Measurements from ENCODE around the gene SIRT7.
A peak's percentile ranks its signal among the peaks of the same experiment; 100 is the strongest.

SIRT7 gene

DNA sequence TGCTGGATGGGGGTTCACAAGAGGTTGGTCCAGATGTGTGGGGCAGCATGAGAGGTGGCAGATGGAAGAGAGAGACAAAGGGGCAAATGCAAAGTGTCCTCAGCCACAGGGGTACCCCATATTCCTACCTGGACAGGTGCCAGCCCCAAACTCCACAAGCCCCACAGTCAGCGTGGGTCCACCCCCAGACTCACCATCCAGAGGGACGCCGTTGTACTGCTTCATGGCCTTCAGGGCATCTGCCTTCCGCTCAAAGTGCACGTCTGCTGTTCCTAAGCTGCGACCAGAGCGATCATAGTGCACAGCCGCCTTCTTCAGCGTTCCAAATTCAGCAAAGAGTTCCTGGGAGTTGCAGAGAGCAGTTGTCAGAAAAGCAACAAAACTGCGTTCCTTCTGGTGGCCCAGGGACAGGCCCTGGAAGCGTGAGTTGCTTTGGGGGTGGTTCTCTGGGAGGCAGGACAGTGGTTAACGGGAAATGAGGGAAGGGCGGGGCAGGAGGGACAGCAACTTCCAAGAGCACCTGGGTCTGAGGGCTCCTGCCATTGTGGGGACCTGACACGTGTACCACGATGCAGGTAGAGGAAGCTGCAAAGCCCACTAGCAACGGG is 28.9 kb downstream of the SIRT7 start:
- DNase-seq (ENCODE audit: low read depth in 1 of 2, low spot score in 1 of 2) = no peak

DNA sequence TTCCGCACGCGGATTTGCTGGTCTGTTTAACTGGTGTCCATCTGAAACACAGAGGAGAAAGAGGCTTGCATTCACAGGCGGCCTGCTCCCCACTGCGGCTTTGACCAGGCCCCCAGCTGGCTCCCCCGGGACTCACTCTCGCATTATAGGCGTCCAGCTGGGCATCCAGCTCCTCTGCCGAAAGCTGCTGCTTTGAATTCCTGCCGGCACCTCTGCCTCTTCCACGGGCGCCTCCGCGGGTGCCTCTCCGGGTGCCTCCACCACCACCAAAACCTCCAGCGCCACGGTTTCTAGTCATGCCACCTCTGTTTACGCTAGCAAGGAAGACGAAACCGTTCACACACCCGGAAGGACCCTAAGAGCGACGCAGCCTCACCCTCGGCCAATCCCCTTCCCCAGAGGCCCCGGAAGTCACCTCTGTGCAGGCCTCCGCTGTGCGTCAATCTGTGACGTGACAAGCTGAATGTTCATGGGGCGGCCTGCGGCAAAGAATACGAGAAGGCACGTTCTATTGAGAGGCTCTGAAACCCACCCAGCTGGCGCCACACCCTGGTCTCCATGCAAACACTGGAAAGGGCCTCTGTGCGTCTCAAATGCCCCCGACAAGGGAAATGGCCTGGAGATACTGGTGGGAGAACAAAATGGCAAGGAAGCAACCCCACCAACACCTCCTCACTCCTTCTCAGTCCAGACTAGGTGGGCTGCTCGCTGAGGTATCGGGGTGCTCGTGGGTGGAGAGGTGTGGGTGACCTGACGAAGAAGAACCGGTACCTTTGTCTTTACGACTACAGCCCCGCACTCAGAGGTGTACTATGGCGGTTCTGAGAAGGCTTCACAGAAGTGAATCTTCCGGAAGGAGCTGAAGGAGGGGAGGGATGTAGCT is 29.6 kb downstream of the SIRT7 start:
- DNase-seq (ENCODE audit: low read depth in 1 of 2, low spot score in 1 of 2) = no peak

DNA sequence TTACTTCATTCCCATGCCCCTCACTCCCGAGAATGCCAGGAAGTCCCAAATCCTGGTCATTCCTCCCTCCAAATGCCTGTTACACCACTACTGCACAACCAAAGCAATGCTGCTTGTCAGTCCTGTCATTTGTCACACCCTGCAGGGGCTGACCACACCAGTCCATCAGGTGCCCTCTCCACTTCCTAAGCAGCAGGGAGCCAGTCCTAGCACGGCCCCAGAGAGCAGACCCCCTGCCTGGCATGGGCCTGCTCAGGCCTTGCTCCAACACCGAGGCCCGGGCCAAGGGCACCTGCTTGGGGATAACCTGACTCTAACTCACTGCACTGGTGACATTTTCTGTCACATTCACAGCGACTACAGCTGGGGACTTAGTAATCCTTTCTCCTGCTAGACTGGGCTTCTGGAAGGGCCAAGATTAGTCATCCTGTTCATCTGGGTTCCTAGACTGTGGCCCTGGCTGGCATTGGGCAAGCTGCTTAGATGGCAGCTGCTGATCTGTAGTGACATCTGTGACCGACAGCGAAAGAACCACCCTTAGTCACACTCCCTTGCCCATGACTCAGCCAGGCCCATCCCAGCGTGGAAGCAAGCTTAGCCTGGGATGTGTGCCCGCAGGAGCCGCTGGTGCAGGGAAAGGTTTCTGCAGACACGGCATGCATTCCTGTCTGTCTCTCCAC is 32.0 kb downstream of the SIRT7 start:
- DNase-seq (ENCODE audit: low read depth in 1 of 2, low spot score in 1 of 2) = no peak

DNA sequence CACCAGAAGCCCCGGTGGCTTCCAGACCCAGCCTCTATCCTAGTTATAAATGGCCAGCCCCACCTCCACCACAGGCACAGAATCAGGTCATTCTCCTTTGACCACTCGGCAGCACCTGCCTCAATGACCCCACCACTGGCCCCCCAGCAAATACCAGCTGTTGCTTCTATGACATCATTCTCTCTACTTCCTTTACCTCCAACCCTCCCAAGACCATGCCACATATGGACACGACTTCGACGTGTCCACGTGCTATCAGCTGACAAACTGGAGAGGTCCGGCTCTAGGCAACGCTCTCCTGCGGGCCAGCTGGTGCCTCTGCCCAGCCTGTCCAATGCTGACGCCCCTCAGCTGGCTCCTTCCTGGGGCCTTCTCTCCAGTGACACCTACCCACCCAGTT is 32.5 kb downstream of the SIRT7 start:
- DNase-seq (ENCODE audit: low read depth in 1 of 2, low spot score in 1 of 2) = no peak

DNA sequence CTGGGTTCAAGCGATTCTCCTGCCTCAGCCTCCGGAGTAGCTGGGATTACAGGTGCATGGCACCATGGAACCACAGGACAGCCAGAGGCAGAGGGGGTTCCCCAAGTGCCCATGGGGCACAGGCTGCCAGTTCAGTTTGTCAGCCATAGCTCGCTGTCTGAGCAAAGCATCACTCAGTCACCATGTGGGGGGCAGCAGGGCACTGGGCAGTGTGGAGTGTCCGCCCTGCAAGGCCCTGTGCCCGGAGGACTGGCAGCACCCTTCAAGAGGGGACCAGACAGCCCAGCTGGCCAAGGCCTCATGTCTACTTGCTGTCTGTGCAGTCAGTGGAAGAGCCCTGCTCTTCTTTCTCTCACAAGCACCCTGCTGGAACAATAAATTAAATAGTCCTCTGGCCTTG is 33.0 kb downstream of the SIRT7 start:
- no peak for DNase-seq (ENCODE audit: low read depth in 1 of 2, low spot score in 1 of 2)

DNA sequence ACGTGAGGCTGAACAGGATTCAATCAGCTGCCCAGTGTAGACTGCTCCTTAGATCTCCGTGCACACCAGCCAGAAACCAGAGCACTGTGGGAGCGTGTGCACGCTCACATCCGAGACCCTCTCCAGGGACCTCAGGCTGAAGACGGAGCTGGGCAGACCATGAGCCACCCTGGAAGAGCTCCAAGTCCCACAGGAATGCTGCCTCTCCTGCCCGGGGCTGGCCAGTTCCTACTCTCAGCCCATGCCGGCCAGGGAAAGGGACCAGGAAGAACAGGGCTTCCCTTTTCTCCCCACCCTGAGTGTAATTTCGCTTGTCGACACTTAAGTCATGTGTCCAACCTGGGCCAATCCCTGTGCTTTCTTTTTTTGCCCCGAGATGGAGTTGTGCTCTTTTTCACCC is 33.5 kb downstream of the SIRT7 start:
- no peak for DNase-seq (ENCODE audit: low read depth in 1 of 2, low spot score in 1 of 2)

DNA sequence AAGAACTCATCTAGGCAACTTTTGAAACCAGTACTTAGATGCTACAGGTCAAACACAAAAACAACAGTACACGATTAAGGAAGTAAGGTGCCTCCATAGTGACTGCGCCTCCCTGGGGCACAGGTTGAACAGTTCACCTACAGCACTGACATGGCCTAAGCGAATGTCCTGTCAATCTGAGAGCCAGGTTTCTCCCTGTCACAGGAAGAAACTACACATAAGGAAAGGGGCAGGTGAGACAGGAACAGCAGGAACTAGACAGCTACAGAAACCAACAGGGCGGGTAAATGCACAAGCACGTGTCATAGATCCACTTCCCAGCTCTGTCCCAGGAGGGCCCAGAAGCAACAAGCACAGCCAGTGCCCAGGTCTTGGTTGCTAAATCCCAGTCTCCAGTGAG is 38.9 kb downstream of the SIRT7 start:
- DNase-seq (ENCODE audit: low read depth in 1 of 2, low spot score in 1 of 2) = no peak

DNA sequence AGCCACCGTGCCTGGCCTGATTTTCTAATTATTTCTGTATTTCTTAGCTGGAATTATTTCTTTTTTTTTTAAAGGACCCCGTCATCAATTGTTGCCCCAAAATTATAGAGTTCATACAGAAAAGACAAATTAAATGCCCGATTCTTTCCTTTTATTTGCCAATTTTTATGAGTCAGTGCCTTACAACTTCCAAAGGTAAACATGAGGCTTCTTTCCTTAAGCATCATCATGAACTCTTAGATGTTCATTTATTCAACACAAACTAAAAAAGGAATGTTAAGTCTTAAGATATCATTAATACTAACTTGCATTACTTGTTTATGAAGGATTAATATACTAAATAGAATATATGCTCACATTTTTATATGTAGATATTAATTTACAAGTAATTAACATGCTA is 39.7 kb downstream of the SIRT7 start:
- no peak for DNase-seq (ENCODE audit: low read depth in 1 of 2, low spot score in 1 of 2)

DNA sequence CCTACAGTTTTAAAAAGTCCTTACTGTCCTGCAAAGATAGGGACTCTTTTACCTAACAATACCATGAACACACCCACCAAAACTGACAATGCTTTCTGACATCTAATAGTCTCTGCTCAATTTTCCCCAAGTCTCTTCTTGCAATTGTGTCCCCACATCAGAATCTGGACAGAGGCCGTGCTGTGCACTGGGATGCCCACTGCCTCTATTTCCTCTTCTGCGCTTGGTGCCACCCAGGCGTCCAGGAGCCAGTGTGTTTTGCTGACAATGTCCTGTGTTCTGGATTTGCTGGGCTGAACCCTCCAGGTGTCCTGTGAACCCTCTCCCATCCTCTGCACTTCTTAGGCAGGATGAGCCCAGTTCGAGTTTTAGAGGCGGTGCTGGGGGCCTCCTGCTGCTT is 40.4 kb downstream of the SIRT7 start:
- no peak for DNase-seq (ENCODE audit: low read depth in 1 of 2, low spot score in 1 of 2)

DNA sequence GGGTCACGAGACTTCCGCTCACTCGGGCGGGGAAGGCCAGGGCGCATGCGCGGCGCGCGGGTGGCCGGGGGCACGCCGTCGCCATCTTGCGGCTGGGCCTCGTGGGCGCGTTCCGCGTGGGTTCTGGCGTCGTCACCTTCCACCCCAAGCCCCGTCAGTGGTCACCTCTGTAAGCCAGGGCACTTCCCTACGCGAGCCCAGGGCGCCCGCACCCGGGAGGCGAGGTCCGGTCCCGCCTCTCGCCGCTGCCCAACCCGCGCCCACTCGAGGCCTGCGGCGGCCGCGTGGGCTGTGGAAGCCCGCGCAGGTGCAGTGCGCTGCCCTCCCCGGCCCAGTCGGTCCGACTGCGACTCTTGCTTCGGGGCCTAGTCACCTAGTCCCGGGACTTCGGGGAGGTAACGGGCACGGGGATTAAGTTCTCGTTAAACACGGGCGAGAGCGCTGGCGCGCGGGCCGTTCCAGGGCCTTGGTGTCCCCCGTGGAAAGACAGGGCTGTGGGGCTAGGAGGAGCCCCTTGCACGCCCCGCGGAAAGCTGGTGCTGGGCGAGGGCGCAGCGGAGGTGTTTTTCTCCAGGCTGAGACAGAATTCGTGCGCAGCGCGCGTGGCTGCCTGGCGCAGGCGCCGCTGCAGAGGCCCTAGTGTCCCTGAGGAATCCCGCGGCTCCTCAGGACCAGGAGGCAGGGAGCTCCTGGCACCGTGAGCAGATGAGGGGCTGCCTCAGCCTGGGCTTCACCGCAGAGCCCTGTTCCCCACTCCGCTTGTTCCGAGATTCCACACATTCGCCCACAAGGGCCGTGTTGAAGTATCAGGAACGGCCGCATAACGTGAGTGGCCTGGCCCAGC is 46.4 kb downstream of the SIRT7 start:
- DNase-seq (ENCODE audit: low read depth in 1 of 2, low spot score in 1 of 2) = peak; percentile 93 to 95

DNA sequence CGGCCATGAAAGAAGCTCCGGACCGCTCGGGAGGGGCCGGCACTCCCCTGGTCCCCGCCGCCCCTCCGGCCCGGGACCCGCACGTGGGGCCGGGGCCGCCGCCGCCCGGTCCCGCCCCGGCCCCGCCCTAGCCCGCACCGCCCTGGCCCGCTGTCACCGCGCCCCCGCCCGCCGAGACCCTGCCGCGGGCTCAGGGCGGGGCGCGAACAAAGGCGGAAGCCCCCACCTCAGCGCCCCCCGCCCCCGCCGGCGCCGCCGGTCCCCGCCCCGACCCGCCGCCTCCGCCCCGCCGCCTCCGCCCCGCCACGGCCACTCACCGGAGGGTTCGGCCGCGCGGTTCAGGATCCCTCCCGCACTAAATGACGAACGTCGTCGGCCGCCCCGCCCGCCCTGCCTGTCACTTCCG is 47.0 kb downstream of the SIRT7 start, which contains the start of gene ARHGDIA:
Gene ARHGDIA, minus strand, starts transcription at position 357 of the 406 bp plus-strand sequence. CDS start 1,407 bp downstream, outside the sequence.
- DNase-seq (ENCODE audit: low read depth in 1 of 2, low spot score in 1 of 2) = no peak

DNA sequence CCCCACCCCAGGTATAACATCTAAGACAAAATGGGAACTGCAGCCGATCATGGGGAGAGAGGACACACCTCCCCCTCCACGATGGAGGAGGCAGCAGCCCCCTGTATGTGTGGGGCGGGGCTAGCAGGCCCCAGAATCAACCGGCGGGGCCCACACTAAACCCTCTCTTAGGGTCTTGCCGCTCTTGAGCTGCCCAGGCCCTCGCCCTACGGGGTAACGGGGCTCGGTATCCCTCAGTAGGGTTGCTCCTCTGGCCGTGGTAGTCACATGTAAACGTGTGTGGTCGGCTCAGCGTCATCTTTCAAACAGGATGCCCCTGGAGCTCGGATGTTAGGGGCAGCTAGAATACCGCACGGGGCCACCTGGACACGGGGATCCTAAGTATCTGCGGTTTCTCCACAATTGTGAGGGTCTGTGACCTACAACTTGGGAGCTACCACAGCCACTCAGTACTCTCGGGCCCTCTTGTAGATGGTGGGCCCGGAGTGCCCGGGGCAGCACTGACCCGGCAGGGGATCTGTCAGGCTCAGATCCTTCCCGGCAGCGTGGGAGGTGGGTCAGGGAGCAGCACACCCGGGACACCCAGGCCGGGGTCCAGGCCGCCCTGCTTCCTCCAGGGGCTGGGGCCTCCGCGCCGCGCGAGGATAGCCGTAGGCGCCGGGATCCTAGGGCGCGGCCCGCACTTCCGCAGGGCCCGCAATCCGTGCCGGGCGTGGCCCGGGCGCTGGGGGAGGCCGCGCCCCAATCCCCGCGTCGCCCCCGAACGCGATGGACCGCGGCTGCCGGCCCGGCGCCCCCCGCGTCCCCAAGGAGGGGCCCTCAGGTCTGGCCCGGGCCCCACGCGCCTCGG is 47.6 kb downstream of the SIRT7 start:
- DNase-seq (ENCODE audit: low read depth in 1 of 2, low spot score in 1 of 2) = no peak

DNA sequence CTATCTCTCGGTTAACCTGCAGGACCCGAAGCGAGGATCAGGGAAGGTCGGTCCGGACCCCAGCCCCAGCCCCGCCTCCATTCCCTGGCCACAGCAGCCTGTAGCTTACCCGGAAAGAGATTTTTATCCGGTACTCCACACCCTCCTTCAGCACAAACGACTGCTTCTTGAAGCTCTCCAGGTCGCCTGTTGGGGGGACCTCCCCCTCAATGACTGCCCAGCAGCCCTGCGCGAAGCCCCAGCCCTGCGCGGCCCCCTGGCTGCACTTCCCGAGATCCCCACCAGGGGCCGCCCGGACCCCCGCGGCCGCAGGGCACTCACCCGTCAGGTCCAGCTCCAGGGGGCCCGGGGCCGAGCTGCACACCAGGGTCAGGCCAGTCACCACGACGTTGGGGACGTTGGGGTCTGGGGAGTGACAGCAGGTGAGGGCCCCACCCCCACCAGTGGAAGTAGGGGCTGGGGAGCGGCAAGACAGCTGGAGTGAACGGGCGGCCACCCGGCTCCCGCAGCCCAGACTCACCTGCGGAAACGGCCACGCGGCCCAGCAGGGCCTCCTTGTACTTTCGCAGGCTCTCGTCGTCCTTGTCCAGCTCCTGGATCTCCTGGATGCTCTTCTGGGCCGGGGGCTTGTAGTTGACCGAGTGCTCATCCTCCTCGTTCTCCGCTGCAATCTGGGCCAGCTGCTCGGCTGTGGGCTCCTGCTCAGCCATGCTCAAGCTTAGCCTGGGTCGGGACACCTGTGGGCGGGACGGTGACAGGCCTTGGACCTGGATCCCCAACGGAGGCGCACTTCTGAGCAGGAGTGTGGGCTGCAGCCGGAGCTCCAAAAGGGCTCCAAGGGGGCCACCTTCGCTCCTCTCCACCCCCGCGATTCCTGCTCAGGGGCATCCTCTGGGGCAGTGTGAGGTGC is 48.5 kb downstream of the SIRT7 start:
- no peak for DNase-seq (ENCODE audit: low read depth in 1 of 2, low spot score in 1 of 2)

DNA sequence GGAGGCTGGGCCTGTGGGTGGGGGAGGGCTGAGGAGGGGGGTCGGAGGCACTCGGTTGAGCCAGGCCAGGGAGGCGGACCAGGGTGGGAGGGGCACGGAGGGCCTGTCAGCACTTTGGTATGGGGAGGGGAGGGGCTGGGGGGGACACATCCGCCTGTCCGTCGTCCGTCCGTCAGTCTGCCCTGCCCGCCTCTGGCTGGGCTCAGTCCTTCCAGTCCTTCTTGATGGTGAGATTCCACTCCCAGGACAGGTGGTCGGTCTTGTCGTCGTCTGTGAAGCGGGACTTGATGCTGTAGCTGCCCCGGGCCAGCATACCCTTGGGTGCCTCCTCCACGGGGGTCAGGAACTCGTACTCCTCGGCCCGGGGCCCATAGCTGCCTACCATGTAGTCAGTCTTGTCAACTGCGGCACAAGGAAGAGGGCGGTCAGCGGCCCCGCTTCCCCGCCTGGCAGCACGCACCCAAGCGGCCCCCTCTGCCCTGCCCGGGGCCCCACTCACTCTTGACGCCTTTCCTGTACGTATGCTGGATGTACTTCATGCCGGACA is 49.2 kb downstream of the SIRT7 start:
- no peak for DNase-seq (ENCODE audit: low read depth in 1 of 2, low spot score in 1 of 2)

DNA sequence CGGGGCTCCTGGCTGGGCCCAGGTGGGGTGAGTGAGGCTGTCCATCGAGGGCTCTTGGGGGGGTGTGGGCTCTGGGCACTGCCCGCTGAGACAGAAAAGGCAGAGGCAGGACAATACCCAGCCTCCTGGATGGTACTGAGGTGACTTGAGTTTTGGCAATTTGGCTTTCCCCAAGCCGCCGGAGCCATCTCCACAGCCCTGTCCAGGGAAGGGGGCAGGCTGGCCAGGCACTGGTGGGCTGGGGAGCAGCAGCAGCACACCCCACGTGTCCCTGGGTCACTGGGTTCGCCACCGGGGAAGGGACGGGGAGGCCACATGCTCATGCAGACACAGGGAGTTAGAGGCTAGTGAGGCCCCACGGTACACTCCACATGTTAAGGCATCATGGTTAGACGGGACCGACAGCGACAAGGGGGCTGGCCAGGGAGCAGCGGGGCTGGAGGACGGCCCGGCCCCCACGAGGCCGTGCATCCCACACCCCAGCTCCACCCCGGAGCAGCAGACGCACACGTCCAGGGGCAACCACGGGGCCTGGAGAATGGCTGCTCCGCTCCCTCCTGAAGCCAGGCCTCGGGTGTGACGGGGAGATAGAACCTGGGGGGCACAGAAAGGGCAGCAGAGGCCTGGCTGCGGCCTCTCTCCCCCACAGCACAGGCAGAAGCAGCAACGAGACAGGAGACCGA is 49.8 kb downstream of the SIRT7 start:
- no peak for DNase-seq (ENCODE audit: low read depth in 1 of 2, low spot score in 1 of 2)

DNA sequence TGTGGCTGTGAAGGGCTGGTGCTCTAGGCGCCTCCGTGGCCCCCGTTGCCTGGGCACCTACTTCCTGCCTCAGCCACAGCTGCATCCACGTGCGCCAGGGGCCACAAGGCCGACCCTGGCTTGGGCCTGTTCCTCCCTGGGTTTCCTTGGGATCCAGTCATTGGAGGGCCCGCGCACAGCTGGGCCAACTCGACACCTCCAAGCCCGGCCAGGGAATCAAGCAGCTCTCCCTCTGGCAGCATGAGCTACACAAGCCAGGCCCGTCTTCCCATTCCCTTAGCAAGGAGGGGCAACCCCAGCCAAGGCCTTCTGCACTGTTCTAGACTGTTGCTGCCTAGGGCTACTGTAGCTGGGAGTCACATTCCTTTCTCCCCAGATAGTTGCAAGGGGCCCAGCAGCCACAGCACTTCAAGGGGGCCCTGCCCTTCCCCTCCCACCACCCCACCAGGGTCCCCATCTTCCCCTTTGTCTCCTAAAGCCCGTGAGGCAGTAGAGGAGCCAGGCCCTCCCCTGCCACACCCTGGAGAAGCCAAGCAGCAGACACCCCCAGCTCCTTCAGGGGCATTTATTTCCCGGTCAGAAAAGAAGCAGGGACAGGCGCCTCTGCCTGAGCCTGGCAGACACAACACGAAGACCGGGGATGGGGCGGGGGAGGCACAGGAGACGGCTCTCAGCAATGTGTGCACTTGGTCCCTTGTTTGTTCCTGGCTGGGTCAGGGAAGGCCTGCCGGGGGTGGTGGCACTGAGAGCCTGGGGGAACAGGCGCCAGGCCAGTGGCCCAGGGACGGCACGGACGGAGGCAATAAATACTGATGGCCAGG is 50.6 kb downstream of the SIRT7 start:
- DNase-seq (ENCODE audit: low read depth in 1 of 2, low spot score in 1 of 2) = no peak

DNA sequence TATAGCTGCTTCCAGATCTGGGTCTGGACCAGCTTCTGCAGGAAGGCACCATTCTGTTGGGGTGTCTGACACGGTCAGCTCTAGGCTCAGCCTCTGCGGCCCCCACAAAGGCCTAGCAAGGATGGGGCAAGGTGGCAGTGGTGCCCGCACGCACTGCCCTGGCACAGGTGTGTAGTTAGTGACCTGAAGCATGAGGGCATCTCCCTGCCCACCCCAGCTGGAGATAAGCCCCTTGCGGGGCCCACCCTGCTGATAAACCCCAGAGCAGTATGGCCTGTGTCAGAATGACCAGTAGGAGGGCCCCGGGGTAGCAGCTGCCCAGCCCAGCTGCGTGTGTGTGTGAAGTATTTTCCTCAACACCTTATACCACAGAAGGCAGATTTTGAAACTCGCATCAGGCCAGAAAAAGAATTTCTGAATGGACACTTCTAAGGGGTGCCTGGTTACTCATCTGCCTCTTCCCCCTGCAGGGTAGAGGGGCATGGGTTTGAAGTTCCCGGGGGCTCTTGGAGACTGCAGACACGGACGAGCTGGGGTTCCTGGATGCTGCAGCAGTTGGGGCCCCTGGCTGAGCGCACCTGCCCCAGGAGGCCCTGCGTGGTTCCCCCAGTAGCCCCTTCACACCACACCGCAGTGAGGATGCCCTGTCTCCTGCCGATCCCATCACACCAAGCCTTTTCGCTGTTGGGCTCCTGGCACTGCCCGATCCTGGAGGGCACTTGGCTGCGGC is 51.4 kb downstream of the SIRT7 start:
- no peak for DNase-seq (ENCODE audit: low read depth in 1 of 2, low spot score in 1 of 2)

Data from activated T-helper 1 cell treated with anti-CD3 and anti-CD28 coated beads, Interleukin-2, amount 50 U/mL, for 16 hours (primary cell).